Mucosa of descending colon (tissue), 3 donors: ENCODE data around the gene PRMT5. TPM values are rescaled to one million over a fixed set of nuclear protein-coding genes. Genes with fewer than 3 reads are reported as not detected.

Experiments
- ATAC-seq: fragments of 200-7000 bp; cut with Tn5 transposase; one replicate; pipeline ENCODE4 v1.9.1; 2020; ENCODE audit warnings: mild to moderate bottlenecking, moderate library complexity
- DNase-seq, 3 donors: peaks; one replicate each; pipeline ENCODE4 v3.0.0-alpha.2; 2020
- H3K36me3 ChIP-seq: fragments of 200-600 bp; one replicate; pipeline ENCODE4 v1.8.0; 2021; ENCODE audit warnings: low read depth, mild to moderate bottlenecking
- H3K4me1 ChIP-seq: fragments of 200-600 bp; one replicate; pipeline ENCODE4 v1.8.0; 2021; ENCODE audit warnings: low read depth, mild to moderate bottlenecking
- H3K4me3 ChIP-seq: fragments of 200-600 bp; one replicate; pipeline ENCODE4 v1.8.0; 2021; ENCODE audit warnings: mild to moderate bottlenecking
- H3K9me3 ChIP-seq: fragments of 200-600 bp; one replicate; pipeline ENCODE4 v1.8.0; 2021; ENCODE audit warnings: mild to moderate bottlenecking
- intact Hi-C, 2 donors: fragments of 100-400 bp; cut with DNase I in 1 of 2; cut with micrococcal nuclease in 1 of 2; formaldehyde crosslinking; loops; one replicate each; pipeline versions ENCODE4 v1.11.0 to v1.11.1; 2022; cut with DNase I, micrococcal nuclease
- total RNA-seq, 3 donors: library from RNA; stranded (reverse); fragmentation: NEBNext Ultra II Directional in 2 of 3; extraction: Animal tissue kit (Norgen Biotek cat#: 25700) in 2 of 3; gene quantifications; one replicate each; pipeline versions ENCODE4 v1.2.1 to v1.2.4, GENCODE V29; 2021 to 2023
- TF ChIP-seq, protein P1 (sequence below): fragments of 200-600 bp; IDR thresholded peaks from one replicate; pipeline ENCODE4 v1.8.0; 2022; ENCODE audit warnings: antibody characterized with exemption, mild to moderate bottlenecking
- donor health status: DM: no; HTN: no; CAD: no; lungs with moderate emphysema.
- donor health status: DM: no; HTN: no; CAD: no.
- donor health status: DM: no; HTN: yes; CAD: no.

The PRMT5 gene
- total RNA-seq, 3 donors from 2014 or later = 47.7 to 55.1 (median 50.2) TPM

DNA sequence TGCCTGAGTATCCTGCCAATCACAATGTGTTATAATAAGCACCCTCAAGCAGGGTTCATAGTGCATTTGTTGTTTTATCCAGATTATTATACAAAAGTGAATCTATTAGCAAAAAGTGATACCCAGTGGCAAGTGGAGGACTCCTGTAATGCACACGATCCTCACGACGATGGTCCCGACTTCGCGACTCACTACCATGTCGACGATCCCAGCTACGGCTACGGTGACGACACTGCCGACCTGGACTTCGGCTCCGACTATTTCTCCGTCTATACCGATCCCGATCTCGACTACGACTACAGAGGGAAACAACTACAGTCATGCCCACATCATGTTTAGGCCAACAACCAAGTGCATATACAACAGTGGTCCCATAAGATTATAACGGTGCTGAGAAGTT, 23.1 kb downstream of the PRMT5 start:
- no peak for ATAC-seq
- Histone ChIP-seq H3K4me1 (no peaks in the 10 kb centered on the region), H3K4me3 (no peak overlapping the region), H3K36me3 (peaks cover 18% of the 10 kb centered on the region), H3K9me3 (no peaks in the 10 kb centered on the region)
- no peak for DNase-seq
- TF ChIP-seq, protein P1, sequence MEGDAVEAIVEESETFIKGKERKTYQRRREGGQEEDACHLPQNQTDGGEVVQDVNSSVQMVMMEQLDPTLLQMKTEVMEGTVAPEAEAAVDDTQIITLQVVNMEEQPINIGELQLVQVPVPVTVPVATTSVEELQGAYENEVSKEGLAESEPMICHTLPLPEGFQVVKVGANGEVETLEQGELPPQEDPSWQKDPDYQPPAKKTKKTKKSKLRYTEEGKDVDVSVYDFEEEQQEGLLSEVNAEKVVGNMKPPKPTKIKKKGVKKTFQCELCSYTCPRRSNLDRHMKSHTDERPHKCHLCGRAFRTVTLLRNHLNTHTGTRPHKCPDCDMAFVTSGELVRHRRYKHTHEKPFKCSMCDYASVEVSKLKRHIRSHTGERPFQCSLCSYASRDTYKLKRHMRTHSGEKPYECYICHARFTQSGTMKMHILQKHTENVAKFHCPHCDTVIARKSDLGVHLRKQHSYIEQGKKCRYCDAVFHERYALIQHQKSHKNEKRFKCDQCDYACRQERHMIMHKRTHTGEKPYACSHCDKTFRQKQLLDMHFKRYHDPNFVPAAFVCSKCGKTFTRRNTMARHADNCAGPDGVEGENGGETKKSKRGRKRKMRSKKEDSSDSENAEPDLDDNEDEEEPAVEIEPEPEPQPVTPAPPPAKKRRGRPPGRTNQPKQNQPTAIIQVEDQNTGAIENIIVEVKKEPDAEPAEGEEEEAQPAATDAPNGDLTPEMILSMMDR = no peak
- intact Hi-C loops = no loop called here

- no peak overlapping the region for H3K4me3 ChIP-seq
- ATAC-seq (no peak), DNase-seq (no peak)
- TF ChIP-seq, protein P1 = no peak
- intact Hi-C loops = no loop called here
- no peaks in the 10 kb centered on the region for H3K9me3 ChIP-seq
- peaks cover 21% of the 10 kb centered on the region for H3K36me3 ChIP-seq
- H3K4me1 ChIP-seq = no peaks in the 10 kb centered on the region
These were observed 23.5 kb downstream of the PRMT5 start for GRCh38 chr14:22905627-22906026.

DNA sequence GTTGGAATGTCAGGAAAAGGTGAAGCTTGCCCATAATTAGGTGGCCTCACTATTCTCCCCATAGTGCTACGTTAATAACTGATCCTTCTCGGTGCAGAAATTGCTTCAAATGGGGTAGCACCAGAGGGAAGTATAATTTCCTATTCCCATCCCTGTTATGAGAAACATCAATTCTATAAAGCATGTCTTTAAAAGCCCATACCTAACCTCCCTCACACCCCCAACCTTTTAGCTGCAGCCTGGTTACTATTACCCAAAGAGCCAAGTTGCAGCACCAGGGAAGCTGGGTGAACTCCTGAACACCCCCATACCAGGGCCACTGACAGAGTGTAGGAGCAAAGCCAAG, 25.5 kb downstream of the PRMT5 start:
- TF ChIP-seq, protein P1 = no peak
- Histone ChIP-seq H3K4me1 (no peaks in the 10 kb centered on the region), H3K9me3 (no peaks in the 10 kb centered on the region), H3K36me3 (peaks cover 19% of the 10 kb centered on the region), H3K4me3 (no peak overlapping the region)
- DNase-seq = no peak
- ATAC-seq = no peak
- intact Hi-C loops = no loop called here

- Histone ChIP-seq H3K36me3 (peaks cover 18% of the 10 kb centered on the region), H3K9me3 (no peaks in the 10 kb centered on the region), H3K4me1 (no peaks in the 10 kb centered on the region), H3K4me3 (no peak overlapping the region)
- TF ChIP-seq, protein P1 = no peak
- intact Hi-C loops = loop anchor here in 1 of 2 donors (2.0 kb wide), 1 partner anchor 79 kb away; no protein-coding TSS in a partner anchor
- DNase-seq (no peak), ATAC-seq (no peak)
These were observed 27.4 kb downstream of the PRMT5 start for GRCh38 chr14:22901799-22902198.

DNA sequence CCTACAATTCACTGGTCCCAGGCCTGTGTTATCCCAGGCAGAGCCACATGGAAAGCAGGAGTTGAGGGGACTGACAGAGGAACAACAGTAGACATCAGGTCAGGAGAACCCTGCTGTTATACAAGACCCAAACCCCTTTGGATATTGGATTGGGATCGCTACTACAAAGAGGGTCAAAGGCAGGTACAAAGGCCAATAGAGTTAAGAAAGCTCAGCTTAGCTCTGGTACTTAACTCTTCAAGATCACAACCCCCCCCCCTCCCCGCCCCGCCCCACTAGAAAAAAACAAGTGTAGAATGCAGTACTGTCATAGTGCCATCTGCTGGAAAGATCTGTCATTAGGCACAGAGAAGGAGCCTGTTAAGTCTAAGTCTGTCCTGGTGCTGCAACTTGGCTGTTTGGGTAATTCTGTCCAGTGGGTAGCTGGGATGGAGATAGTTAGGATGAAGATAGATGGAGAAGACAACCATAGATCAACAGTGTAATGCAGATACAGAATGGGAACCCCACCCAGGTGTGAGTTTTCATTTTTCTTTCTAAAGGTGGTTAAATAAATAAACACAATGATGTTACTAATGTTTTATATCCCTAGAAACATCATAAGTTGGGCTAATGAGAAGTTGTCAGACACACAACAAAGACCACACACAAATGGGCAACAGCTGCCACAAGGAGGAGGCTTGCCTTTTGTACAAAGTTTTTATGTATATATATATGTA, 28.9 kb downstream of the PRMT5 start:
- peaks cover 17% of the 10 kb centered on the region for H3K36me3 ChIP-seq
- ATAC-seq (peak; percentile 83), DNase-seq (peak in 1 of 3 donors; percentile 83)
- no peaks in the 10 kb centered on the region for H3K9me3 ChIP-seq
- H3K4me3 ChIP-seq = no peak overlapping the region
- TF ChIP-seq, protein P1 = peak; percentile 14
- no peaks in the 10 kb centered on the region for H3K4me1 ChIP-seq
- intact Hi-C loops = loop anchor here in 1 of 2 donors (2.0 kb wide), 1 partner anchor 77 kb away; no protein-coding TSS in a partner anchor
